ENCODE measurements around the gene RCOR1. TPM values are rescaled to one million over a fixed set of nuclear protein-coding genes. Genes with fewer than 3 reads are reported as not detected.

RCOR1 gene
- total and polyA plus RNA-seq, 2 of the 4 experiments (the other 2 are of a cell fraction): 9.0 to 11.2 TPM

GRCh38 chr14:102728501-102728900 is 136.1 kb downstream of the RCOR1 start:
- no peaks in the 10 kb centered on the region for H3K4me1 ChIP-seq (ENCODE audit: control insufficient read depth, insufficient read depth, low read length)
- H3K36me3 ChIP-seq (ENCODE audit: control insufficient read depth, insufficient read depth, low read length): peaks cover 27% of the 10 kb centered on the region
- no peak overlapping the region for H3K4me2 ChIP-seq (ENCODE audit: low read depth, low read length)
- H3K27me3 ChIP-seq (ENCODE audit: control insufficient read depth, insufficient read depth, low read length): no peaks in the 10 kb centered on the region
- H2BK15ac ChIP-seq (ENCODE audit: low read depth, low read length): no peak overlapping the region
- no peak overlapping the region for H4K91ac ChIP-seq (ENCODE audit: insufficient read depth, low read depth, low read length)
- H2BK120ac ChIP-seq (ENCODE audit: low read depth, low read length): no peak overlapping the region
- H3K14ac ChIP-seq (replicated peaks; ENCODE audit: low read depth, low read length): no peak overlapping the region
- H3K79me1 ChIP-seq (ENCODE audit: low read depth in 1 of 2, low read length in 2 of 2): peaks cover 0 to 4% of the 10 kb centered on the region in 2 experiments; a peak in 1 of 4 replicates
- H2BK20ac ChIP-seq (ENCODE audit: low read depth, low read length): no peak overlapping the region
- WGBS, 2 experiments (ENCODE audit: extremely low coverage in 2 of 2, insufficient read length in 1 of 2): 93% methylated on average over 2 of the region's 6 CpGs; no CpG with 5 or more reads in 1 of the 2 experiments
- no peak overlapping the region for H3K9ac ChIP-seq (ENCODE audit: low read depth, low read length)
- H4K20me1 ChIP-seq (ENCODE audit: insufficient read depth, low read length): no peaks in the 10 kb centered on the region; the same call in 1 of the 2 replicates
- ATAC-seq (ENCODE audit: low read depth): no peak
- no peaks in the 10 kb centered on the region for H3K9me3 ChIP-seq (ENCODE audit: control insufficient read depth, insufficient read depth, low read length)
- H2BK5ac ChIP-seq (ENCODE audit: low read depth, low read length, poor library complexity, severe bottlenecking): no peak overlapping the region
- no peak overlapping the region for H3K4me3 ChIP-seq (ENCODE audit: insufficient read depth, low read depth, low read length)
- no peak overlapping the region for H4K8ac ChIP-seq (ENCODE audit: low read depth in 2 of 2, low read length in 2 of 2)
- TF ChIP-seq RAD21 (IDR thresholded peaks at IDR 0.05; ENCODE audit: low read length): no peak
- no peak for TF ChIP-seq RCOR1 (IDR thresholded peaks at IDR 0.05; ENCODE audit: insufficient replicate concordance, low read length)
- no peak for TF ChIP-seq FOS (IDR thresholded peaks at IDR 0.05; ENCODE audit: low read depth, low read length)
- no peak for TF ChIP-seq MAFK (IDR thresholded peaks at IDR 0.05; ENCODE audit: low read depth, low read length)
- no peak for TF ChIP-seq NFE2L2 (IDR thresholded peaks at IDR 0.05; ENCODE audit: low read depth, low read length)
- TF ChIP-seq, protein P1, sequence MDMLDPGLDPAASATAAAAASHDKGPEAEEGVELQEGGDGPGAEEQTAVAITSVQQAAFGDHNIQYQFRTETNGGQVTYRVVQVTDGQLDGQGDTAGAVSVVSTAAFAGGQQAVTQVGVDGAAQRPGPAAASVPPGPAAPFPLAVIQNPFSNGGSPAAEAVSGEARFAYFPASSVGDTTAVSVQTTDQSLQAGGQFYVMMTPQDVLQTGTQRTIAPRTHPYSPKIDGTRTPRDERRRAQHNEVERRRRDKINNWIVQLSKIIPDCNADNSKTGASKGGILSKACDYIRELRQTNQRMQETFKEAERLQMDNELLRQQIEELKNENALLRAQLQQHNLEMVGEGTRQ (IDR thresholded peaks at IDR 0.05; ENCODE audit: low read depth, low read length): no peak
- TF ChIP-seq BHLHE40 (IDR thresholded peaks at IDR 0.05; ENCODE audit: low read depth, low read length): no peak
- TF ChIP-seq SMC3 (IDR thresholded peaks at IDR 0.05; ENCODE audit: low read depth, low read length): no peak
- no peak overlapping the region for H3K27ac ChIP-seq (ENCODE audit: insufficient read depth, low read length)
- ChIA-PET POLR2A (ENCODE audit: unreplicated experiment) (no interaction called here), CTCF (no interaction called here)
- no peak overlapping the region for H3K23ac ChIP-seq (ENCODE audit: low read depth, low read length)
- no peak overlapping the region for H2AK9ac ChIP-seq (replicated peaks; ENCODE audit: low read depth, low read length, poor library complexity)
- H2AFZ ChIP-seq (replicated peaks; ENCODE audit: low read length, poor library complexity): no peak overlapping the region
- H2AK5ac ChIP-seq (ENCODE audit: low read depth, low read length): no peak overlapping the region
- no peak overlapping the region for H3K18ac ChIP-seq (ENCODE audit: low read depth, low read length)
- no peak overlapping the region for H3K4ac ChIP-seq (ENCODE audit: low read depth, low read length)
- no peak overlapping the region for H4K5ac ChIP-seq (ENCODE audit: low read depth, low read length)
- dilution Hi-C loops (cut with HindIII; ENCODE audit: low sequenced_read_pairs, unreplicated experiment) (no loop called here), intact Hi-C loops (cut with micrococcal nuclease) (no loop called here), in situ Hi-C loops (cut with MboI; ENCODE audit: low sequenced_read_pairs) (no loop called here)
- H3K56ac ChIP-seq (ENCODE audit: extremely low read depth, insufficient read depth, low read length): no peak overlapping the region
- no peak for DNase-seq
- no TSS peak for BruUV-seq (replicated peaks)
- no peaks in the 10 kb centered on the region for H3K9me1 ChIP-seq (ENCODE audit: insufficient read depth, low read length)
